ENCODE data around the gene GHDC. TPM values are rescaled to one million over a fixed set of nuclear protein-coding genes. Genes with fewer than 3 reads are reported as not detected.
"Not testable (repeated sequence)": the region's sequence is repeated elsewhere in the genome, so short reads cannot be mapped to it uniquely, and the experiment has no call there.

GHDC gene
- total RNA-seq, 6 experiments from 2014 or later = 8.8 to 23.9 (median 12.8) TPM

DNA sequence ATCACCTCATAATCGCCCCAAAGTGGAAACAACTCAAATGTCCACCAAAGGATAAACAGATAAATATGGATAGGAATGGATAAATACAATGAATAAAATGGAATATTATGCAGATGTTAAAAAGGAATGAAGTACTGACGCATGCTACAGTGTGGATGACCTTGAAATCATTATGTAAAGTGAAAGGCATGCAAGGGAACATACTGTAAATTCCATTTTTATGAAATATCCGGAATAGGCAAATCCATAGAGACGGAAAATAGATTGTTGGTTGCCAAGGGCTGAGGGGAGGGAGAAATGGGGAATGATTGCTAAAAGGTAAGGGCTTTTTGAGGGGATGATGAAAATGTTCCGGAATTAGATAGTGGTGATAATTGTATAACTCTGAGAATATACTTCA is 45.9 kb upstream of the GHDC start:
- ATAC-seq (no peak), DNase-seq (no peak)
- 82% methylated on average over 5 of the region's 5 CpGs for whole genome bisulfite sequencing (ENCODE audit: insufficient coverage, low coverage, low lambda C conversion rate, missing lambda C conversion rate)
- no peaks in the 10 kb centered on the region for H3K27me3 ChIP-seq
- peaks cover 0 to 27% (median 4%) of the 10 kb centered on the region in 4 donors for H3K4me1 ChIP-seq
- H3K27ac ChIP-seq = peak overlapping the region in 1 of 3 donors; percentile 13
- H3K9me3 ChIP-seq = no peaks in the 10 kb centered on the region
- no peaks in the 10 kb centered on the region for H3K36me3 ChIP-seq
- intact Hi-C loops (cut with DNase I) = no loop called here
- no peak overlapping the region for H3K4me3 ChIP-seq
- TF ChIP-seq POLR2A (IDR thresholded peaks at IDR 0.05) = no peak
- TF ChIP-seq, protein P1, sequence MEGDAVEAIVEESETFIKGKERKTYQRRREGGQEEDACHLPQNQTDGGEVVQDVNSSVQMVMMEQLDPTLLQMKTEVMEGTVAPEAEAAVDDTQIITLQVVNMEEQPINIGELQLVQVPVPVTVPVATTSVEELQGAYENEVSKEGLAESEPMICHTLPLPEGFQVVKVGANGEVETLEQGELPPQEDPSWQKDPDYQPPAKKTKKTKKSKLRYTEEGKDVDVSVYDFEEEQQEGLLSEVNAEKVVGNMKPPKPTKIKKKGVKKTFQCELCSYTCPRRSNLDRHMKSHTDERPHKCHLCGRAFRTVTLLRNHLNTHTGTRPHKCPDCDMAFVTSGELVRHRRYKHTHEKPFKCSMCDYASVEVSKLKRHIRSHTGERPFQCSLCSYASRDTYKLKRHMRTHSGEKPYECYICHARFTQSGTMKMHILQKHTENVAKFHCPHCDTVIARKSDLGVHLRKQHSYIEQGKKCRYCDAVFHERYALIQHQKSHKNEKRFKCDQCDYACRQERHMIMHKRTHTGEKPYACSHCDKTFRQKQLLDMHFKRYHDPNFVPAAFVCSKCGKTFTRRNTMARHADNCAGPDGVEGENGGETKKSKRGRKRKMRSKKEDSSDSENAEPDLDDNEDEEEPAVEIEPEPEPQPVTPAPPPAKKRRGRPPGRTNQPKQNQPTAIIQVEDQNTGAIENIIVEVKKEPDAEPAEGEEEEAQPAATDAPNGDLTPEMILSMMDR (IDR thresholded peaks at IDR 0.05) = no peak

DNA sequence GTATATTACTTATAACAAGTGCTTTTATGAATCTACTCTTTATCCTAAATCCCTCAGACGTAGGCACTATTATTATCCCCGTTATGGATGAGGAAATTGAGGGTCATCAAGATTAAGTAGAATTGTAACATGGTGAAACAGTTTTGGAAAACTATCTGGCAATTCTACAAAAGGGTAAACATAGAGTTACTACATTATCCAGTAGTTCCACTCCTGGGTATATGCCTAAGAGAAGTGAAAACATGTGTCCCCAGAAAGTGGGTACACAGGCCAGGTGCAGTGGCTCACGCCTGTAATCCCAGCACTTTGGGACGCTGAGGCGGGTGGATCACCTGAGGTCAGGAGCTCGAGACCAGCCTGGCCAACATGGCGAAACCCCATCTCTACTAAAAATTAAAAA is 45.3 kb upstream of the GHDC start:
- 12% methylated on average over 6 of the region's 7 CpGs for WGBS (ENCODE audit: insufficient coverage, low coverage, low lambda C conversion rate, missing lambda C conversion rate)

DNA sequence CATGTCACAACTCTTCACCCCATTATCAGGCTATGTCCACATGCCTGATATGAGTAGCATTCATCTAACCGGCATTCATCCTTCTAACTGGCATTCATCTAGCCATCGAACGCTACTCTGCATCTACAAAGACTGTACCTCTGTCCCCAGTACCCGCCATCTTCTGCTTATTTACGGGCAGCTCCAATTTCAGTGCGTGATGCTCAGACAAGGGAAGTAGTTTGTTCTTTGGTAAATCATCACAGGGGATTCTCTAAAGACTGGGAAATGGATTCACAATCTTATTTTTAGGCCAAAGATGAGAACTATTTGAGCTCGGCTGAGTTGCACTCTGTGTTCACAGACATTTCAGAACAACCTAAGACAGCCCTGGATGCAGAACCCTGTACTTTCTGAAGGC is 42.5 kb upstream of the GHDC start:
- H3K4me3 ChIP-seq = no peak overlapping the region
- intact Hi-C loops (cut with DNase I) = no loop called here
- TF ChIP-seq, protein P1 (IDR thresholded peaks at IDR 0.05) = no peak
- no peak for TF ChIP-seq POLR2A (IDR thresholded peaks at IDR 0.05)
- no peaks in the 10 kb centered on the region for H3K36me3 ChIP-seq
- H3K27ac ChIP-seq = no peak overlapping the region
- ATAC-seq = no peak
- WGBS (ENCODE audit: insufficient coverage, low coverage, low lambda C conversion rate, missing lambda C conversion rate) = 95% methylated on average over 6 of the region's 7 CpGs
- H3K9me3 ChIP-seq = no peaks in the 10 kb centered on the region
- peaks cover 0 to 18% (median 4%) of the 10 kb centered on the region in 4 donors for H3K4me1 ChIP-seq
- DNase-seq = no peak
- no peaks in the 10 kb centered on the region for H3K27me3 ChIP-seq

More for the DNA sequence above, 45.3 kb upstream of the GHDC start:
- H3K9me3 ChIP-seq; H3K36me3 ChIP-seq; H3K27me3 ChIP-seq; intact Hi-C loops (cut with DNase I); H3K4me3 ChIP-seq; DNase-seq: not testable (repeated sequence)
- ATAC-seq = peak; percentile 84 to 89 (median 86)
- peak overlapping the region in 2 of 3 donors; percentile 13 to 55 for H3K27ac ChIP-seq
- H3K4me1 ChIP-seq = peaks cover 0 to 21% (median 4%) of the 10 kb centered on the region in 4 donors

DNA sequence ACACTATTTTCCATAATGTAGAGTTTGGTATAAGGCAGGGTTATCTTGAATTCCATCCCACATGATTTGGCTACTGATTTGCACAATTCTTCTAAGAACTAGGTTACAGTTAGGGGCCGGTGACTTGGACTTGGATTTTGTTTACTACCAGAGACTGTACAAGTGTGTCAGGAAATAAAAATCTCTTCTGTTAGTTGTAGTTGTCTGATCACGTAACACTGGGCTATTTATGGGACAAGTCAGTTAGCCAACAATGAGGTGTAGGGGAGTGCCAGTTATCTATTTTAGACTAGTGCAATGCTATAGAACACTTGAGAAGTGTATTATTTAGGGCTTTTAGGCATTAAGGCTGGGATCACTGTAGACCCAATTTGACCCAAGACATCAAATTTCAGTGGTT is 39.7 kb upstream of the GHDC start:
- no peaks in the 10 kb centered on the region for H3K27me3 ChIP-seq
- TF ChIP-seq POLR2A (IDR thresholded peaks at IDR 0.05) = no peak
- TF ChIP-seq, protein P1 (IDR thresholded peaks at IDR 0.05) = no peak

DNA sequence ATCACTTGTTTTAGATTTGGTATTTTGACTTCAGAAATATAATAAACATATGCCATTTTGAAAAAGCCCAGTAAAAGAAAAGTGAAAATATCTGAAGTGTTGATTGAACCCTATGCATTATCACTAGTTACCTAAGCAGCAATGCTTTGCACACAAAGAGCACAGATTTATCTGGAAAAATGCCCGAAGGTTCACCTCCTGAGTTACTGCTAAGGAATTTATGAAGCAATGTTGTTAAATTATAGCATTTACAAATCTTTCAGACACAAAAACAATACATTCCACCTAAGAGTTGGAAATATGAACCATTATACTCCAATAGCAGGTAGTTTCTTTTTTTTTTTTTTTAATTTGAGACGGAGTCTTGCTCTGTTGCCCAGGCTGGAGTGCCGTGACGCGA is 38.9 kb upstream of the GHDC start:
- Histone ChIP-seq H3K4me3 (no peak overlapping the region), H3K36me3 (no peaks in the 10 kb centered on the region), H3K9me3 (no peaks in the 10 kb centered on the region), H3K4me1 (no peaks in the 10 kb centered on the region), H3K27me3 (no peaks in the 10 kb centered on the region), H3K27ac (no peak overlapping the region)
- no peak for TF ChIP-seq POLR2A (IDR thresholded peaks at IDR 0.05)
- TF ChIP-seq, protein P1 (IDR thresholded peaks at IDR 0.05) = no peak
- ATAC-seq = peak in 1 of 4 donors; percentile 28
- intact Hi-C loops (cut with DNase I) = no loop called here
- WGBS (ENCODE audit: insufficient coverage, low coverage, low lambda C conversion rate, missing lambda C conversion rate) = 78% methylated on average over 1 of the region's 5 CpGs
- no peak for DNase-seq

More for the DNA sequence above, 39.7 kb upstream of the GHDC start:
- Histone ChIP-seq H3K4me1 (no peaks in the 10 kb centered on the region), H3K36me3 (no peaks in the 10 kb centered on the region), H3K27ac (no peak overlapping the region), H3K4me3 (no peak overlapping the region), H3K9me3 (no peaks in the 10 kb centered on the region)
- 63% methylated on average over 2 of the region's 2 CpGs for WGBS (ENCODE audit: insufficient coverage, low coverage, low lambda C conversion rate, missing lambda C conversion rate)
- intact Hi-C loops (cut with DNase I) = no loop called here
- DNase-seq (no peak), ATAC-seq (peak in 1 of 4 donors; percentile 15)

Measured in right lobe of liver (tissue), 6 donors.